Measurements from ENCODE around the gene MLLT10. TPM values are rescaled to one million over a fixed set of nuclear protein-coding genes. Genes with fewer than 3 reads are reported as not detected.
A peak's percentile ranks its signal among the peaks of the same experiment; 100 is the strongest.

MLLT10 gene
- total RNA-seq, 2 experiments from 2014 or later: 46.0 to 47.1 TPM

- ChIA-PET CTCF (no interaction called here), POLR2A (no interaction called here)
- H3K27ac Mint-ChIP-seq: no peak overlapping the region
- H3K4me1 Mint-ChIP-seq (ENCODE audit: low read depth): peaks cover 51% of the 10 kb centered on the region
- H3K36me3 Mint-ChIP-seq (ENCODE audit: low read depth): peaks cover 51% of the 10 kb centered on the region
- no peak for DNase-seq
- H3K9me3 Mint-ChIP-seq (ENCODE audit: insufficient read depth): no peaks in the 10 kb centered on the region
- H3K4me3 Mint-ChIP-seq: no peak overlapping the region
- H3K27me3 Mint-ChIP-seq (ENCODE audit: low read depth): no peaks in the 10 kb centered on the region
- no peak for ATAC-seq
Measured at GRCh38 chr10:21744223-21744622, 210.2 kb downstream of the MLLT10 start.

- H3K36me3 Mint-ChIP-seq (ENCODE audit: low read depth): peaks cover 38% of the 10 kb centered on the region
- POLR2A ChIA-PET: interaction anchor here (0.6 kb wide), 1 partner anchor 186 kb away, joined by 4 read pairs; no protein-coding TSS in a partner anchor
- H3K27ac Mint-ChIP-seq: peak overlapping the region; percentile 84
- no peaks in the 10 kb centered on the region for H3K27me3 Mint-ChIP-seq (ENCODE audit: low read depth)
- DNase-seq (peak; percentile 68), ATAC-seq (peak; percentile 77)
- H3K4me1 Mint-ChIP-seq (ENCODE audit: low read depth): peaks cover 37% of the 10 kb centered on the region
- peak overlapping the region; percentile 39 for H3K4me3 Mint-ChIP-seq
- no peaks in the 10 kb centered on the region for H3K9me3 Mint-ChIP-seq (ENCODE audit: insufficient read depth)
- CTCF ChIA-PET: no interaction called here
Measured at GRCh38 chr10:21746118-21746517, 212.1 kb downstream of the MLLT10 start.

- POLR2A ChIA-PET: interaction anchor here (1.2 kb wide), 1 partner anchor 45 kb away, joined by 3 read pairs; no protein-coding TSS in a partner anchor
- H3K9me3 Mint-ChIP-seq (ENCODE audit: insufficient read depth): no peaks in the 10 kb centered on the region
- ATAC-seq (no peak), DNase-seq (no peak)
- H3K4me1 Mint-ChIP-seq (ENCODE audit: low read depth): peaks cover 27% of the 10 kb centered on the region
- no peak overlapping the region for H3K4me3 Mint-ChIP-seq
- H3K27ac Mint-ChIP-seq: peak overlapping the region; percentile 10
- CTCF ChIA-PET: no interaction called here
- H3K27me3 Mint-ChIP-seq (ENCODE audit: low read depth): no peaks in the 10 kb centered on the region
- H3K36me3 Mint-ChIP-seq (ENCODE audit: low read depth): peaks cover 28% of the 10 kb centered on the region
Measured at GRCh38 chr10:21747809-21748208, 213.8 kb downstream of the MLLT10 start.

GRCh38 chr10:21749788-21750187, 215.8 kb downstream of the MLLT10 start:
- ChIA-PET CTCF (no interaction called here), POLR2A (no interaction called here)
- peaks cover 13% of the 10 kb centered on the region for H3K36me3 Mint-ChIP-seq (ENCODE audit: low read depth)
- no peak for DNase-seq
- no peaks in the 10 kb centered on the region for H3K27me3 Mint-ChIP-seq (ENCODE audit: low read depth)
- no peaks in the 10 kb centered on the region for H3K9me3 Mint-ChIP-seq (ENCODE audit: insufficient read depth)
- peaks cover 25% of the 10 kb centered on the region for H3K4me1 Mint-ChIP-seq (ENCODE audit: low read depth)
- H3K27ac Mint-ChIP-seq: no peak overlapping the region
- H3K4me3 Mint-ChIP-seq: no peak overlapping the region
- ATAC-seq: no peak

GRCh38 chr10:21750424-21750823, 216.4 kb downstream of the MLLT10 start:
- DNase-seq (no peak), ATAC-seq (no peak)
- CTCF ChIA-PET: interaction anchor here (1.1 kb wide), 1 partner anchor 254 kb away, joined by 3 read pairs; no protein-coding TSS in a partner anchor
- no peaks in the 10 kb centered on the region for H3K27me3 Mint-ChIP-seq (ENCODE audit: low read depth)
- H3K36me3 Mint-ChIP-seq (ENCODE audit: low read depth): peaks cover 9% of the 10 kb centered on the region
- no peak overlapping the region for H3K4me3 Mint-ChIP-seq
- POLR2A ChIA-PET: no interaction called here
- no peaks in the 10 kb centered on the region for H3K9me3 Mint-ChIP-seq (ENCODE audit: insufficient read depth)
- no peak overlapping the region for H3K27ac Mint-ChIP-seq
- H3K4me1 Mint-ChIP-seq (ENCODE audit: low read depth): peaks cover 20% of the 10 kb centered on the region

- ATAC-seq (no peak), DNase-seq (no peak)
- H3K27ac Mint-ChIP-seq: no peak overlapping the region
- no peak overlapping the region for H3K4me3 Mint-ChIP-seq
- H3K9me3 Mint-ChIP-seq (ENCODE audit: insufficient read depth): no peaks in the 10 kb centered on the region
- H3K4me1 Mint-ChIP-seq (ENCODE audit: low read depth): peaks cover 10% of the 10 kb centered on the region
- H3K27me3 Mint-ChIP-seq (ENCODE audit: low read depth): no peaks in the 10 kb centered on the region
- POLR2A ChIA-PET: no interaction called here
- peaks cover 4% of the 10 kb centered on the region for H3K36me3 Mint-ChIP-seq (ENCODE audit: low read depth)
- CTCF ChIA-PET: interaction anchor here (1.0 to 1.1 kb wide), 2 partner anchors 19 to 255 kb away, joined by 3 to 5 read pairs; no protein-coding TSS in a partner anchor
Measured at GRCh38 chr10:21751341-21752310, 217.6 kb downstream of the MLLT10 start.

- Mint-ChIP-seq H3K27ac (no peak overlapping the region), H3K27me3 (ENCODE audit: low read depth) (no peaks in the 10 kb centered on the region), H3K9me3 (ENCODE audit: insufficient read depth) (no peaks in the 10 kb centered on the region), H3K4me3 (no peak overlapping the region), H3K36me3 (ENCODE audit: low read depth) (no peaks in the 10 kb centered on the region), H3K4me1 (ENCODE audit: low read depth) (no peaks in the 10 kb centered on the region)
- DNase-seq (no peak), ATAC-seq (no peak)
- ChIA-PET POLR2A (interaction anchor here (0.7 kb wide), 1 partner anchor 104 kb away, joined by 3 read pairs; no protein-coding TSS in a partner anchor), CTCF (no interaction called here)
Measured at GRCh38 chr10:21753497-21754270, 219.7 kb downstream of the MLLT10 start.

- ChIA-PET CTCF (no interaction called here), POLR2A (interaction anchor here (0.7 kb wide), 1 partner anchor 105 kb away, joined by 3 read pairs; no protein-coding TSS in a partner anchor)
- Mint-ChIP-seq H3K27me3 (ENCODE audit: low read depth) (no peaks in the 10 kb centered on the region), H3K4me3 (no peak overlapping the region), H3K4me1 (ENCODE audit: low read depth) (no peaks in the 10 kb centered on the region), H3K27ac (no peak overlapping the region), H3K9me3 (ENCODE audit: insufficient read depth) (no peaks in the 10 kb centered on the region), H3K36me3 (ENCODE audit: low read depth) (no peaks in the 10 kb centered on the region)
- ATAC-seq (no peak), DNase-seq (no peak)
Measured at GRCh38 chr10:21754410-21755011, 220.5 kb downstream of the MLLT10 start.

GRCh38 chr10:21756707-21757106, 222.7 kb downstream of the MLLT10 start:
- no peaks in the 10 kb centered on the region for H3K27me3 Mint-ChIP-seq (ENCODE audit: low read depth)
- ATAC-seq: no peak

GRCh38 chr10:21757185-21757901, 223.3 kb downstream of the MLLT10 start:
- H3K4me3 Mint-ChIP-seq: no peak overlapping the region
- POLR2A ChIA-PET: no interaction called here
- H3K36me3 Mint-ChIP-seq (ENCODE audit: low read depth): no peaks in the 10 kb centered on the region
- CTCF ChIA-PET: interaction anchor here (1.5 kb wide), 1 partner anchor 25 kb away, joined by 5 read pairs; no protein-coding TSS in a partner anchor
- H3K27ac Mint-ChIP-seq: no peak overlapping the region
- DNase-seq: no peak
- H3K9me3 Mint-ChIP-seq (ENCODE audit: insufficient read depth): no peaks in the 10 kb centered on the region
- ATAC-seq: no peak
- no peaks in the 10 kb centered on the region for H3K4me1 Mint-ChIP-seq (ENCODE audit: low read depth)
- no peaks in the 10 kb centered on the region for H3K27me3 Mint-ChIP-seq (ENCODE audit: low read depth)

More at GRCh38 chr10:21756707-21757106, 222.7 kb downstream of the MLLT10 start:
- no peaks in the 10 kb centered on the region for H3K9me3 Mint-ChIP-seq (ENCODE audit: insufficient read depth)
- no peaks in the 10 kb centered on the region for H3K4me1 Mint-ChIP-seq (ENCODE audit: low read depth)
- ChIA-PET CTCF (interaction anchor here (1.5 kb wide), 1 partner anchor 24 kb away, joined by 5 read pairs; no protein-coding TSS in a partner anchor), POLR2A (no interaction called here)
- H3K27ac Mint-ChIP-seq: no peak overlapping the region
- H3K36me3 Mint-ChIP-seq (ENCODE audit: low read depth): no peaks in the 10 kb centered on the region
- H3K4me3 Mint-ChIP-seq: no peak overlapping the region
- DNase-seq: no peak

- H3K4me3 Mint-ChIP-seq: no peak overlapping the region
- ATAC-seq (no peak), DNase-seq (no peak)
- POLR2A ChIA-PET: no interaction called here
- no peaks in the 10 kb centered on the region for H3K9me3 Mint-ChIP-seq (ENCODE audit: insufficient read depth)
- CTCF ChIA-PET: interaction anchor here (1.3 to 1.5 kb wide), 2 partner anchors 26 to 108 kb away, joined by 3 to 5 read pairs; no protein-coding TSS in a partner anchor
- H3K36me3 Mint-ChIP-seq (ENCODE audit: low read depth): no peaks in the 10 kb centered on the region
- H3K27ac Mint-ChIP-seq: no peak overlapping the region
- no peaks in the 10 kb centered on the region for H3K27me3 Mint-ChIP-seq (ENCODE audit: low read depth)
- H3K4me1 Mint-ChIP-seq (ENCODE audit: low read depth): no peaks in the 10 kb centered on the region
Measured at GRCh38 chr10:21758239-21758638, 224.2 kb downstream of the MLLT10 start.
